Right renal cortex interstitium (tissue), 3 donors: ENCODE data around the gene MRPL27. TPM values are rescaled to one million over a fixed set of nuclear protein-coding genes. Genes with fewer than 3 reads are reported as not detected.

Experiments used
- DNase-seq, 3 donors: peaks; one replicate each; pipeline ENCODE4 v3.0.0-alpha.2; 2013; ENCODE audit warnings: low read depth in 3 of 3, low spot score in 2 of 3
- polyA plus RNA-seq, 3 donors: library from polyadenylated mRNA; unstranded; fragments of 120-200 nt; gene quantifications; one replicate each; pipeline ENCODE4 v1.2.1, GENCODE V29; 2013; ENCODE audit not compliant: insufficient read length in 3 of 3

MRPL27 gene
- polyA plus RNA-seq, 3 donors: 70.7 to 81.5 (median 80.0) TPM

DNA sequence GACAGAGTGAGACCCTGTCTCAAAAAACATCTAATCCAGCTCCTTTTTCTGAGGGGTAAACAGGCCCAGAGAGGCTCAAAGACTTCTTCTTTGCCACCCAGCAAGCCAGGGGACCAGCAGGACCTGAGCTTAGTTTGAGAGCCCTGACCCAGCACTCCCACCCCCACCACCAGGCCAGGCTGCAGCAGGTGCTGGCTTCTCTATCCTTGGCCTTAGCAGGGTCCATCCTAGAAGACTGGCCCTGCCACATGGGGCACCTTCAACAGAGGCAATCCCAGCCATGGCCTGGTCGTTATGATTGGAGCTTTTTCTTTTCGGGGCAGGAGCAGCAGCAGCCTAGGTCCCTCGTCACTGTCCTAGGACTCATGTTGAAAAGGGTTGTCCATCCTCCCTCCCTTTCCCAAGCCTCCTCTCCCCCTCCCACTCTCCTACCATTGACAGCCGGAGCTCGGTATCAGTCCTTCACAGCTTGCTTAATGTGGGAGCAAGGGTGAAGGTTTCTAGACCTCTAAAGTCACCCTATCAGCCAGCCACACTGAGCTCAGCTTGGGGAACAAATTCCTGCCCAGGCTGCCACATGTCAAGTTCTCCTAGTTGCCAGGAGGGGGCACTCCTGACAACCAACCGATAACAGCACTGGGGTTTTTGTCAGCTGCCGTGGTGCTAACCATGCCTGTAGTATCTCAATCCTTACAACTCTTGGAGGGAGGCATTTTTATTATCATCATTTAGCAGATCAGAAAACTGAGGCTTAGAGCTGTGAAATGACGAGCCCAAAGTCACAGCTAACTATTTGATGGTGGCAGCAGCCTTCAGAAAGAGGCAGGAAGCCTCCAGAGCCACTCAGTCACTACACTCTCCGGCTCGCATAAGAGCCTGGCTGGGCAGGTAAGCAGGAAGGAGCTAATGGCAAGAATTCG is 11.2 kb downstream of the MRPL27 start:
- no peak for DNase-seq

DNA sequence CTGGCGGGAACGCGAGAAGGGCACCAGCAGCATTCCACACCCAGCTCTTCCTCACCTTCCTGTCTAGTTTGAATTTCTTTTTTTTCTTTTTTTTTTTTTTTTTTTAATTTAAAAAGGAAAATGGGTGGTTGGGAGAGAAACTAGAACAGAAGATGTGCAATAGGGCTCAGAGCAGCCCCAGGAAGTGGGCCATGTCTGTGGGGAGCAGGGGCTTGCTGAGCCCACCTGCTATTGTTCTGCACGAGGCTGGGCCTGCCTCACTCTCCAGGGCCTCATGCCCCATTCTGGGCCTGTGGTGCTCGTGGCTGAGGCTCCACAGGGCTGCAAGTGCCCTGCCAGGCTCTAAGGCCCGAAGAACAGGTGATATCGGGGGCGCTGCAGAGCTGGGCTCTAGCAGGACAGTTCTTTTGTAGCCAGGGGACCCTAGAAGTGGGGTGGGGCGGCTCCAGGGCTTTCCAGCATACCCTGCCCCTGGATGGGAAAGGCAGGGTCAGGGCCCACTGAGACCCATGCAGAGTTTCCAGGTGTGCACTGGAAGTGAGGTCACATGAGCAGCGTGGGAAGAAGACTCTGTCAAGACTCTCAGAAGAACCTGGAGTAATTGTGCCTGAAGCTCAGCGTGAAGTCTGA is 12.4 kb downstream of the MRPL27 start:
- DNase-seq: no peak

DNA sequence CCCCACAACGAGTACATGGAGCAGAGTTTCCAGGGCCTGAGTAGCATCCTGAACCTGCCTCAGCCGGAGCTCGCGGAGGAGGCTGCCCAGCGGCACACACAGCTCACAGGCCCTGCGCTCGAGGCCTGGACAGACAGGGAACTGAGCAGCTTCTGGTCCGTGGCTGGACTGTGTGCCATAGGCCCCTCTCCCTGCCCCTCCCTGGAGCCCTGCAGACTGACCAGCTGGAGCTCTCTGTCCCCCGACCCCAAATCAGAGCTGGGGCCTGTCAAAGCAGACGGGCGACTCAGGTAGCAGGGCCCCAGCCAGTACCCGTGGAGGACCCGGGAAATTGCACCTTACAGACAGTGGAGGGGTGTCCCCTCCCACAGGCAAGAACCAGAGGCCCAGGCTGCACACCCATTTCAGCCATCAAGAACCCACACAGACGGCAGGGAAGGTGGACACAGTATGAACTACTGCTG is 13.0 kb downstream of the MRPL27 start:
- no peak for DNase-seq

DNA sequence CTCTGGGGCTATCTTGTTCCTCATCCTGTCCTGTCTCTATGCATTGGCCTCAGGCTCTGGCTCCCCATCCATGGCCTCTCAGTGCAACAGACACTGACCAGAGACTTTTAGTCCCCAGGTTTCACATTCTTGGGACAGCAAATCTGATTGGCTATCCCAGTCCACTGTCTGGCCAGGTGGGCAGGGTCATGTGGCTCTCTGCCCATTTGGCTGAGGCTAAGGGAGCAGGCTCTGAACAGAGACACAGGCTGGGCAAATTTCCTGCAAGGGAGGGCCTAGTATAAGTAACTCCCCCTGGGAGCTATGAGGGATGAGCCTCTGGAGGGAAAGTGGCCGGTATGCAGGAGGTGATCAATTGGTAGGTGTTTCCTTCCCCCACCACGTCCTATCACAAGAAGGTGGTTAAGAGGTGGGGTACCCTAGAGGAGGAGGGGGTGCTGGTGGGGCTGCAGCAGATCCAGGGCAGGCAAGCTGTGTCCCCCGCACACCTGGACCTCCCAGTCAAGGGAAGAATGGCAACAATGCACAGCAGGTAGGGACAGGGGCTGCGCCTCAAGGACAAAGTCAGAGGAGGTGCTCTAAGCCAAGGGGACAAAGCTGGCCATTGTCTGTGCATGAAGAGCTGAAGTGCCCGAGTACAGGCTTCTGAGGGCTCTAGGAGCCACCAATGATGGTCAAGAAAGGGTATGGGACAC is 13.8 kb downstream of the MRPL27 start:
- DNase-seq: no peak

DNA sequence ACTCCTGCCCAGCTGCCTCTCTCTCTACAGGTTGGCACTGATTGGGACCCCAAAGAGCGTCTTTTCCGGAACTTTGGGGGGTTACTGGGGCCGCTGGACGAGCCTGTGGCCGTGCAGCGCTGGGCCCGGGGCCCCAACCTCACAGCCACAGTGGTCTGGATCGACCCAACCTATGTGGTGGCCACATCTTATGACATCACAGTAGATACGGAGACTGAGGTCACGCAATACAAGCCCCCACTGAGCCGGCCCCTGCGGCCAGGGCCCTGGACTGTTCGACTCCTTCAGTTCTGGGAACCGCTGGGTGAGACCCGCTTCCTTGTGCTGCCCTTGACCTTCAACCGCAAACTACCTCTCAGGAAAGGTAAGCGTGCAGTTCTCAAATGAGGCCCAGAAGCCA is 14.8 kb downstream of the MRPL27 start:
- no peak for DNase-seq

DNA sequence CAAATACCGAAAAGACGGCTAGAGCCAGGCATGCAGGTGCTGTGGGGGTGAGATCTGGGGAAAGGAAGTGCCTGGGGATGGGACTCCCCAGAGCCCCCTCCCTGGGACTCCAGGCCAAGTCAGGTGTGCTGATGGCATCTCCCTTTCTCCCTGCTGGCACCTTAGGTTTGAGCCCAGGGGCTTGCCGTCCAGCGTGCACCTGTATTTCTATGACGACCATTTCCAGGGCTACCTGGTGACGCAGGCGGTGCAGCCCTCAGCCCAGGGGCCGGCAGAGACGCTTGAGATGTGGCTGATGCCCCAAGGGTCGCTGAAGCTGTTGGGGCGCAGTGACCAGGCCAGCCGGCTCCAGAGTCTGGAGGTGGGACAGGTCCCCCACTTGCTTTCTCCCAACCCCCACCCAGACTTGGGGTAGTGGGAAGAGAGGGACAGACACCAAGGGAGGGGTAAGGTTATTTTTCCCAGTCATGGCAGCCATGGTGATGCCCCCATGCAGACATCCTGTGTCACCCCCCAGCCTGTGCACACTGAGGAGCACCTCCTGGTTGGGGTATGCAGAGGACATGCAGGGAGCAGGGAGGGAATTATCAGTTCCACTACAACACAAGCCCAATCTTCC is 16.0 kb downstream of the MRPL27 start:
- DNase-seq: no peak

DNA sequence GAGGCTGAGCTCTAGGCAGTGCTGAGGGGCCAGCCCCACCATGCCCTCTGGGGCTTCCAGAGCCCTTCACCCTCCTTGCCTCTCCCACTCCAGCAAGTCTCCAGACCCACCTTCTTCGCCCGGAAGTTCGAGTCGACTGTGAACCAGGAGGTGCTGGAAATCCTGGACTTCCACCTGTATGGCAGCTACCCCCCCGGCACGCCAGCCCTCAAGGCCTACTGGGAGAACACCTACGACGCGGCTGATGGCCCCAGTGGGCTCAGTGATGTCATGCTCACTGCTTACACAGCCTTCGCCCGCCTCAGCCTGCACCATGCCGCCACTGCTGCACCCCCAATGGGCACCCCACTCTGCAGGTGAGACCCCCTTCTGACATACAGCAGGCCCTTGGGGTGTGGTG is 16.6 kb downstream of the MRPL27 start:
- DNase-seq: no peak

DNA sequence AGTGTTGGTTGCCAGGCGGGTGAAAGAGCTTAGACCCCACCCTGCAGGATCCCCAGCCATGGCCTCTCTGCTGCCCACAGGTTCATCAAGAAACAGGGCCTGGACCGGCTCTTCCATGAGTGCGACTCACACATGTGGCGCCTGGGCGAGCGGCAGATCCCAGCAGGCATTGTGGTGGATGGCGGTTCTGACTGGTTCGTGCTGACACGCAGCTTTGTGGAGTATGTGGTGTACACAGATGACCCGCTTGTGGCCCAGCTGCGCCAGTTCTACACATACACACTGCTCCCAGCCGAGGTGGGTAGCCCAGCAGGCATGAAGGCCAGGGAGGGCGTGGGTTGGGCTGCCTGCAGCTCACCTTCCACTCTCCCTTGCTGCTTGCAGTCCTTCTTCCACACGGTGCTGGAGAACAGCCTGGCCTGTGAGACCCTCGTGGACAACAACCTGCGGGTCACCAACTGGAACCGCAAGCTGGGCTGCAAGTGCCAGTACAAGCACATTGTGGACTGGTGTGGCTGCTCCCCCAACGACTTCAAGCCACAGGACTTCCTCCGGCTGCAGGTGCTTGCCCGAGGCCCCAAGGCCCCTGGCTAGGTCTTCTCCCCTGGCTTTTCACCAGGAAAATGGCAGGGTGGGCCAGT is 17.2 kb downstream of the MRPL27 start:
- DNase-seq: no peak

DNA sequence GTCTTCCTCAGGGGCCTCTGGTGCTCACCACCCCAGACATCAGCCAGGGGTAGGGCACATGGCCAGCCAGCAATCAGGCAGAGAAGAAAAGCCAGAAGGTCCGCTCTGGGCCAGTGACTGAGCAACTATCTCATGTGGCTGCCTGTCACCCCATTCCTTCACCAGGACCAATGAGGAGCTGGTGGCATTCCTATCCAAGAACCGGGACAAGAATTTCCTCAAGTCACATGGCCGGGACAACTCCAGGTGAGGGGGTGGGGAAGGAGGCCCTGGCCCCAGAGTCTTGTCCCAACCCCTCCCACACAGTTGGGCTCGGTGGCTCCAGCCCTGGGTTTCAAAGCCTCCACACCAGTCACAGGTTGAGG is 17.7 kb downstream of the MRPL27 start:
- no peak for DNase-seq

DNA sequence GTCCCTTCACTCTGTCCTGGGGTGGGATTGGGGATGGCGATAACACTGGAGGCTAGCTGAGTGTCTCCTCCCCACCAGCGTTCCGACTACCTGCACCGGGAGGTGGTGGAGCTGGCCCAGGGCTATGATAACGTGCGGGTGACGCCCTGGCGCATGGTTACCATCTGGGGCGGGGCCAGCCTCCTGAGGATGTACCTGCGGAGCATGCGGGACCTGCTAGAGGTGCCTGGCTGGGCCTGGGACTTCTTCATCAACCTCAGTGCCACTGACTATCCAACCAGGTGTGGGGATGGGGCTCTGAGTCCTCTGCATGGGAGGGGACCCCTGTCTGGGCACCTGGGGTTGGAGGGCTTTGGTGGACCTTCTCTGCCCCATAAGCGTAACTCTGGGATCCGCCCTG is 18.2 kb downstream of the MRPL27 start:
- no peak for DNase-seq

DNA sequence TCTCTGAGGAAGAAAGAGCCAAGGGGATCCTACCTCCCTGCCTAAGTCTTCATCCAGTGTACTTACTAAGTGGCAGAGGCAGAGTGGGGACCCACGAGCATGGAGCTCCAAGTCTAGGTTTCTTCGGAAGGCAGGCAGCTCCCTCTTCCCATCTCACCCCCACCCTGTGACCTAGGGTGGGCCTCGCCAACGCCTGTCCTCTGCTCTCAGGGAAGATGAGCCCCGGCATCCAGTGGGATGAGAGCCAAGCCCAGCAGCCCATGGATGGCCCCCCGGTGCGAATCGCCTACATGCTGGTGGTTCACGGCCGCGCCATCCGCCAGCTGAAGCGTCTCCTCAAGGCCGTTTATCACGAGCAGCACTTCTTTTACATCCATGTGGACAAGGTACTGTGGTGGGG is 18.8 kb downstream of the MRPL27 start:
- no peak for DNase-seq

DNA sequence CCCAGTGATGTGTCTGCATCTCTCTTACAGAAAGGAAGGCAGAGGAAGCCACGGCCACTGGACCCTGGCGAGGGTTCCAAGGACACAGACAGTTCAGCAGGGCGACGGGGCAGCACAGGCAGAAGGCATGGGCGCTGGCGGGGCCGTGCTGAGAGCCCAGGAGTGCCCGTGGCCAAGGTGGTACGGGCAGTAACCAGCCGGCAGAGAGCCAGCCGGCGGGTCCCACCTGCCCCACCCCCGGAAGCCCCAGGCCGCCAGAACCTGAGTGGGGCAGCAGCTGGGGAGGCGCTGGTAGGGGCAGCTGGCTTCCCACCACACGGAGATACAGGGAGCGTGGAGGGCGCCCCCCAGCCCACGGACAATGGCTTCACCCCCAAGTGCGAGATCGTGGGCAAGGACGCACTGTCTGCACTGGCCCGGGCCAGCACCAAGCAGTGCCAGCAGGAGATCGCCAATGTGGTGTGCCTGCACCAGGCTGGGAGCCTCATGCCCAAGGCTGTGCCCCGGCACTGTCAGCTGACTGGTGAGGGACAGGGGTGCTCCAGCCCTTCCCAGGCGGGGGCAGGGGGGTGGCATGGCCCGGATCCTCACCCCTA is 19.3 kb downstream of the MRPL27 start:
- DNase-seq: no peak

DNA sequence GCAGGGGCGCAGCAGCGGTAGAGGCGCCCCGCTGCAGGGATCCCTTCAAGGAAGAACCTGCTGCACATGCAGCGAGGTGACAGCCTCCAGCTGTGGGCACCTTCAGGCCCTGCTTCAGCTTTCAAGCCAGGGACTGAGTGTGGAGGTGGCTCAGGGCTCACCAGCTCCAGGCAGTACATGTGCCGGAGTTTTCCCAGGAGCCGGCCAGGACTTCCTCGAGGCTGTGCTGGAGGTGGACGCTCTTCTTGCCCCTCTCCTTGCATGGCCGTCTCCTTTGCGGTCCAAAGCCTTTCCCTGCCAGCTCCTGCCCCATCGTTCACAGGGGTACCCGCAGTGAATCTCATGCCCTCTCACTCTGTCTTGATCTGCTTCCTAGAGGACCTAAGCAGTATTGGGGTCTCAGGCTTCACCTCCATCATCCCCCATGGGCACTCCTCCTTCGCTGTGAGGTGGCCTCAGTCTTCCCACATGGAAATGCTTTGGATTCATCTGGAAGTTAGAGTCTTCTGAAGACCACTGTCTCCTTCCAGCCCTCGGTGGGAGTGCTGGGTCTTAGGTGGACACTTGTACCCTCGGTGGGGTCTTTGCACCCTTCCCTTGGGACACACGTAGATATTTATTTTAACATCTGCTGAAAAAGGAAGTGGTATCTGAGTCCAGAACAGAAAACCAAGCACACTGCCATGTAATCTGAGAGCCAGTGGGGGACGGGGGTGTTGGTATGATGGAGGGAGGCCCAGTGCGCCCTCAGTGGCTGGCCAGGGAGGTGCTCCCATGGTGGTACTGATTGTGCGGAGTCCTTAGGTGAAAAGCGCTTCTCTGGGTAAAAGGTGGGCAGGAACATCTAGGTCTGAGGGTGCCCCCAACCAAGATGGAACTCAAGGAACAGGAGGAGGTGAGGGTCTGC is 20.0 kb downstream of the MRPL27 start:
- no peak for DNase-seq

DNA sequence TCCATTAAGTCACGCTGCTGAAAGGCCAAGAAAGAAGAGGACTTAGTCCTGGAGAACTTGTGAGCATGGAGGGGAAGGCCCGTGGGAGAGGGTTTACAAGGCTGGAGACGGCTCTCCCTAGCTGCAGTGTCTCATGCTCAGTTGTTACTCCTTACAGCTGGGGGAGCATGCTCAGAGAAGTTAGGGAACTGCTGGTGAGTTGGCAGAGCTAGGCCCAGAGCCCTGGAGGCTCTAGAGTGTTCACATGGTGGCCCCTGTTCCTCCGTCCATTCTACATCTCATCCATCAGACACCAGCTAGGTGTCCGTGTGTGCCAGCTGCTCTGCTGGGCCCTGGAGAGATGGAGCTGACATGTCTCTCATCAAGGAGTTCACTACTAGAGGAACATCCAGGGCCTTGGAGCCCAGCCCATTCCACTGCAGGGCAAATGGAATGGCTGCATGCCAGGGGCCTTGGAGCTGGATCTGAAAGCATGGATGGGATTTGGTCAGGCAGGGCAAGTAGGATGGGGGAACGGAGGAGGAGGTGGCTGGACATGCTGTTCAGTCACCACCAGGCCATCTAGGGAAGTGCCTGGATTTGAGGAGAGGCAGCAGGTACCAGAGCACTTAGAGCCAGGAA is 20.8 kb downstream of the MRPL27 start:
- no peak for DNase-seq

DNA sequence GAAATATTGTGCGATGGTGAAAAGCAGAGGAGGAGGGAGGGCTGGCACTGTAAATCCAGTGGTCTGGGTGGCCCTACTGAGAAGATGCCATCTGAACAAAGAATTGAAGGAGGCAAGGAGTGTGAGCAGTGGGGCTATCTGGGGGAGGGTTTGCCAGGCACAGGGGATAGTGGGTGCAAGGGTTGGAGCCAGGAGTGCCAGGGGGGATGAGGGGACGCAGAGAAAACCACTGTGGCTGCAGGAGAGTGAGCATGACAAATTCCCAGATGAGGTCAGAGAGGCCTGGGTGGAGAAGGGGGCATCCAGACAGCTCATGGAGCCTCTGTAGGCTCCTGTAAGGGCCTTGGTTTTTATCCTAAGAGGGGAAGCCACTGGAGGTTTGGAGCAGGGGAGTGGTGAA is 22.3 kb downstream of the MRPL27 start:
- no peak for DNase-seq

DNA sequence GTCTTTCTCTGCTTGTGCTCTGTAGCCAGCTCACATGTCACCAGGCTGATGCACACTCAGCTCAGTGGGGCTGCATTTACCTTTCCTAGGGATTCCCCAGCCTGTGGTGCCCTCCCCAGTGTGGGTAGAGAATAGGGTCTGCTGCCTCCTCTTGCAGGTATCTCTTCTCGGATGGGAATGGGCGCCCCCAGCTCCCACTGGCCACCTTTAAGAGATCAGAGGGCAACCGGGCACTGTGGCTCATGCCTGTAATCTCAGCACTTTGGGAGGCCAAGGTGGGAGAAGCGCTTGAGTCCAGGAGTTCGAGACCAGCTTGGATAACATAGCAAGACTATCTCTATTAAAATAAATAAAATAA is 23.8 kb downstream of the MRPL27 start:
- no peak for DNase-seq

DNA sequence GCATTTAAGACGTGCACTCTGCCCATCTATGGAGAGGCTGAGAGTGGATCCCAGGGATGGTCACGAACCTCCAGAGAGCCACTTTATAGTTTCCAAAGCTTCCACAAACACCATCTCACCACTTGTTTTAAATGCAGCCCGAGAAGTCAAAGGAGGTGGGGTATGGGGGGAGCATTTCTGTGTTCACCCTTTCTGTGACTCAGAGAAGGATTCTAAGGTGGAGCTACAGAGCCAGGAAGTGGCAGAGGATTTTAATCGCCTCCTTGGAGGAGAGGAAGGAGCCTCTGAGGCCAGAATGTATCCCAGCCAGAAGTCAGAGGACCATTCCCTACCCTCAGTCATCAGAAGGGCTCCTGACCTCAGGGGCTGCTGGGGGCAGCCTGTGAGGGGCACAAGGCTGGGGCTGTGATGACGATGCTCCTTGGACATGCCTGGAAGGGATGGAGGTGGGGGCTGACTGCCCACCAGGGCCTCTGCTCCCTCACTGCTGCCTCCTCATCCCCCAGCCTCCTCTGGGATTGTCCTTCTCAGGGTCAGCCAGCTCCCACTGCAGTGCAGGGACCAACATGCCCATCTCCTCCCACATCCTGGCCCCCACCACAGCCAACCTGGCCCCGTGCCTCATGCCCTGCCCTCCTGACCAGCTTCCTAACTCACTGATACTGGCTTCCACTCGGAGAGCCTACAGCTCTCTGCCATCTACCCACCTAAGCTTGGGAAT is 24.3 kb downstream of the MRPL27 start:
- no peak for DNase-seq

DNA sequence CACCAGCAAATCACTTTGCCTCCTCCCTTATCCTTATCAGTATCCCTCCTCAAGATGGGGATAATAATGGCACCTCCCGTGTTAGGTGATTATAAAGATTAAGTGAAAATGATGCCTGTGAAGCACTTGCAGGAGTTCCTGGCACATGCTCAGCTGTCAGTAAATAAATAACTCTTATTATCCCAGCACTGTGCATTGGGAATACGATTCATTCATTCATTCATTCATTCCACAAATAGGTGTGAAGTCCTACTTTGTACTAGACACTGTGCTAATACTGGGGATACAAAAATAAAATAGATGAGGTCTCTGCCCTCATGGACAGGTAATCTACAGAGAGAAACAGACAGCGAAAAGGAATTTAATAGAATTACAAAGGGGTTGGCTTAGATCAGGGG is 25.1 kb downstream of the MRPL27 start:
- DNase-seq: no peak
